Measurements from ENCODE around the gene TEX14.

GRCh38 chr17:58538811-58539409, 152.9 kb downstream of the TEX14 start:
- TF ChIP-seq POLR2A (IDR thresholded peaks at IDR 0.05) (no peak), POLR2AphosphoS5 (IDR thresholded peaks at IDR 0.05) (no peak)
- TF ChIP-seq, protein P1, sequence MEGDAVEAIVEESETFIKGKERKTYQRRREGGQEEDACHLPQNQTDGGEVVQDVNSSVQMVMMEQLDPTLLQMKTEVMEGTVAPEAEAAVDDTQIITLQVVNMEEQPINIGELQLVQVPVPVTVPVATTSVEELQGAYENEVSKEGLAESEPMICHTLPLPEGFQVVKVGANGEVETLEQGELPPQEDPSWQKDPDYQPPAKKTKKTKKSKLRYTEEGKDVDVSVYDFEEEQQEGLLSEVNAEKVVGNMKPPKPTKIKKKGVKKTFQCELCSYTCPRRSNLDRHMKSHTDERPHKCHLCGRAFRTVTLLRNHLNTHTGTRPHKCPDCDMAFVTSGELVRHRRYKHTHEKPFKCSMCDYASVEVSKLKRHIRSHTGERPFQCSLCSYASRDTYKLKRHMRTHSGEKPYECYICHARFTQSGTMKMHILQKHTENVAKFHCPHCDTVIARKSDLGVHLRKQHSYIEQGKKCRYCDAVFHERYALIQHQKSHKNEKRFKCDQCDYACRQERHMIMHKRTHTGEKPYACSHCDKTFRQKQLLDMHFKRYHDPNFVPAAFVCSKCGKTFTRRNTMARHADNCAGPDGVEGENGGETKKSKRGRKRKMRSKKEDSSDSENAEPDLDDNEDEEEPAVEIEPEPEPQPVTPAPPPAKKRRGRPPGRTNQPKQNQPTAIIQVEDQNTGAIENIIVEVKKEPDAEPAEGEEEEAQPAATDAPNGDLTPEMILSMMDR (IDR thresholded peaks at IDR 0.05) = no peak

Measured in breast epithelium (tissue), 3 donors.